GM12892 (cell line): ENCODE measurements around the gene GRIN3A.

Source experiments
- POLR2A ChIP-seq: IDR thresholded peaks from 2 replicates; pipeline ENCODE4 v1.6.1; 2011; ENCODE audit warnings: low read depth, low read length, control low read depth
- POLR2AphosphoS5 ChIP-seq: IDR thresholded peaks from 2 replicates; pipeline ENCODE4 v1.6.1; 2011; ENCODE audit warnings: low read depth, low read length, control low read depth
- TAF1 ChIP-seq: IDR thresholded peaks from 2 replicates; pipeline ENCODE4 v1.6.1; 2011; ENCODE audit warnings: low read depth, mild to moderate bottlenecking, control low read depth, low read length, borderline replicate concordance

- no peak for TF ChIP-seq POLR2A
- TF ChIP-seq TAF1 = no peak
- no peak for TF ChIP-seq POLR2AphosphoS5
Observed at GRCh38 chr9:101569741-101570501, 168.5 kb downstream of the GRIN3A start.
